Parathyroid adenoma (tissue), 2 donors: ENCODE data around the gene SLC2A9.
"Not testable (repeated sequence)": the region's sequence is repeated elsewhere in the genome, so short reads cannot be mapped to it uniquely, and the experiment has no call there.

Source experiments
- H2AFZ ChIP-seq: fragments of 300-600 bp; sonication (generic); one replicate; pipeline ENCODE4 v1.7.0; 2017; ENCODE audit warnings: antibody characterized with exemption, mild to moderate bottlenecking
- H3K27ac ChIP-seq: fragments of 300-600 bp; sonication (generic); one replicate; pipeline ENCODE4 v1.7.0; 2017
- H3K27me3 ChIP-seq: fragments of 300-600 bp; sonication (generic); one replicate; pipeline ENCODE4 v1.7.0; 2017; ENCODE audit warnings: low read length; ENCODE audit not compliant: control insufficient read depth, insufficient read depth
- H3K36me3 ChIP-seq: fragments of 300-600 bp; sonication (generic); one replicate; pipeline ENCODE4 v1.7.0; 2017; ENCODE audit warnings: low read length; ENCODE audit not compliant: control insufficient read depth, insufficient read depth
- H3K4me1 ChIP-seq: fragments of 300-600 bp; sonication (generic); one replicate; pipeline ENCODE4 v1.7.0; 2017; ENCODE audit warnings: control low read depth
- H3K4me2 ChIP-seq: fragments of 300-600 bp; sonication (generic); one replicate; pipeline ENCODE4 v1.7.0; 2017; ENCODE audit warnings: low read length
- H3K4me3 ChIP-seq: fragments of 300-600 bp; sonication (generic); one replicate; pipeline ENCODE4 v1.7.0; 2017; ENCODE audit warnings: low read depth, low read length
- H3K79me2 ChIP-seq: fragments of 300-600 bp; sonication (generic); one replicate; pipeline ENCODE4 v1.7.0; 2017; ENCODE audit warnings: control low read depth
- H3K9ac ChIP-seq: fragments of 300-600 bp; sonication (generic); one replicate; pipeline ENCODE4 v1.7.0; 2017; ENCODE audit warnings: mild to moderate bottlenecking
- H3K9me3 ChIP-seq: fragments of 300-600 bp; sonication (generic); one replicate; pipeline ENCODE4 v1.7.0; 2017; ENCODE audit warnings: low read length; ENCODE audit not compliant: control insufficient read depth
- CTCF ChIP-seq: fragments of 300-600 bp; sonication (generic); IDR thresholded peaks from one replicate; pipeline ENCODE4 v1.7.0; 2017; ENCODE audit warnings: antibody characterized with exemption, mild to moderate bottlenecking
- donor health status: primary hyperparathyroidism.

SLC2A9 gene

GRCh38 chr4:9792381-9792780 lies 228.9 kb downstream of the SLC2A9 start:
- Histone ChIP-seq H3K36me3 (no peaks in the 10 kb centered on the region), H3K27me3 (no peaks in the 10 kb centered on the region), H3K27ac (no peak overlapping the region), H3K4me3 (no peak overlapping the region), H3K79me2 (no peaks in the 10 kb centered on the region), H2AFZ (no peak overlapping the region), H3K4me1 (no peaks in the 10 kb centered on the region), H3K4me2 (no peak overlapping the region), H3K9ac (no peak overlapping the region), H3K9me3 (no peaks in the 10 kb centered on the region)
- TF ChIP-seq CTCF, result no peak

- H3K79me2 ChIP-seq, H2AFZ ChIP-seq, H3K27me3 ChIP-seq, H3K9ac ChIP-seq, H3K9me3 ChIP-seq, H3K4me3 ChIP-seq, H3K4me1 ChIP-seq, H3K4me2 ChIP-seq, H3K36me3 ChIP-seq, H3K27ac ChIP-seq: not testable (repeated sequence)
Observed at GRCh38 chr4:9785891-9786290, 235.4 kb downstream of the SLC2A9 start.

GRCh38 chr4:9782136-9782436 lies 239.2 kb downstream of the SLC2A9 start:
- H3K36me3 ChIP-seq, result no peaks in the 10 kb centered on the region
- H3K4me1 ChIP-seq, result no peaks in the 10 kb centered on the region
- no peak for TF ChIP-seq CTCF
- no peaks in the 10 kb centered on the region for H3K9me3 ChIP-seq
- H2AFZ ChIP-seq, result no peak overlapping the region
- no peak overlapping the region for H3K27ac ChIP-seq
- H3K27me3 ChIP-seq, result no peaks in the 10 kb centered on the region
- H3K4me2 ChIP-seq, result no peak overlapping the region
- no peak overlapping the region for H3K9ac ChIP-seq
- no peak overlapping the region for H3K4me3 ChIP-seq
- no peaks in the 10 kb centered on the region for H3K79me2 ChIP-seq

GRCh38 chr4:9781343-9782135 lies 239.8 kb downstream of the SLC2A9 start, which contains the start of gene DRD5:
DRD5 (plus strand) TSS chr4:9781634; CDS start chr4:9782030, 396 bp downstream.
- Histone ChIP-seq H3K27ac (no peak within 1 kb of the TSS), H3K27me3 (no peaks in the 10 kb centered on the region), H3K9me3 (no peaks in the 10 kb centered on the region), H3K4me2 (no peak within 1 kb of the TSS), H3K36me3 (no peaks in the 10 kb centered on the region), H3K79me2 (no peaks in the 10 kb centered on the region), H3K4me1 (no peaks in the 10 kb centered on the region), H3K4me3 (no peak within 1 kb of the TSS), H2AFZ (no peak within 1 kb of the TSS), H3K9ac (no peak within 1 kb of the TSS)
- no peak for TF ChIP-seq CTCF
